ENCODE results near the gene CATSPER4. TPM values are rescaled to one million over a fixed set of nuclear protein-coding genes. Genes with fewer than 3 reads are reported as not detected.
A peak's percentile ranks its signal among the peaks of the same experiment; 100 is the strongest.

The CATSPER4 gene
- total and polyA plus RNA-seq, 11 donors = not detected

GRCh38 chr1:26180010-26180506 is 10.3 kb upstream of the CATSPER4 start:
- Histone ChIP-seq H3K27me3 (no peaks in the 10 kb centered on the region), H3K36me3 (no peaks in the 10 kb centered on the region), H3K27ac (no peak overlapping the region), H3K9me3 (no peaks in the 10 kb centered on the region), H3K4me1 (peaks cover 0 to 3% (median 0%) of the 10 kb centered on the region in 12 donors), H3K4me3 (no peak overlapping the region)
- 80 to 89% (median 84%) methylated on average over 4 of the region's 4 CpGs for WGBS, 4 donors
- no peak for DNase-seq
- TF ChIP-seq POLR2A (IDR thresholded peaks at IDR 0.05) (no peak), CTCF (IDR thresholded peaks at IDR 0.05) (no peak)
- intact Hi-C loops (cut with DNase I) = loop anchor here in 1 of 10 donors (10.0 kb wide), 1 partner anchor 145 kb away; no protein-coding TSS in a partner anchor
- no peak for ATAC-seq

- Histone ChIP-seq H3K27me3 (no peaks in the 10 kb centered on the region), H3K9me3 (no peaks in the 10 kb centered on the region), H3K36me3 (no peaks in the 10 kb centered on the region), H3K4me3 (no peak overlapping the region), H3K4me1 (peaks cover 0 to 3% (median 0%) of the 10 kb centered on the region in 12 donors), H3K27ac (no peak overlapping the region)
- DNase-seq = no peak
- 51 to 63% (median 61%) methylated on average over 9 of the region's 9 CpGs for WGBS, 4 donors
- intact Hi-C loops (cut with DNase I) = loop anchor here in 1 of 10 donors (10.0 kb wide), 1 partner anchor 143 kb away; no protein-coding TSS in a partner anchor
- peak in 3 of 4 donors; percentile 56 to 74 (median 64) for ATAC-seq
- no peak for TF ChIP-seq CTCF (IDR thresholded peaks at IDR 0.05)
- TF ChIP-seq POLR2A (IDR thresholded peaks at IDR 0.05) = no peak
Measured at GRCh38 chr1:26181586-26182382, 8.6 kb upstream of the CATSPER4 start.

- WGBS, 4 donors = 80 to 85% (median 82%) methylated on average over 4 to 7 of the region's 7 CpGs
- Histone ChIP-seq H3K36me3 (no peaks in the 10 kb centered on the region), H3K9me3 (no peaks in the 10 kb centered on the region), H3K27ac (no peak overlapping the region), H3K4me1 (peaks cover 0 to 3% (median 0%) of the 10 kb centered on the region in 12 donors), H3K4me3 (no peak overlapping the region), H3K27me3 (no peaks in the 10 kb centered on the region)
- TF ChIP-seq POLR2A (IDR thresholded peaks at IDR 0.05) (no peak), CTCF (IDR thresholded peaks at IDR 0.05) (no peak)
- no peak for ATAC-seq
- intact Hi-C loops (cut with DNase I) = loop anchor here in 1 of 10 donors (10.0 kb wide), 1 partner anchor 142 kb away; no protein-coding TSS in a partner anchor
- no peak for DNase-seq
Measured at GRCh38 chr1:26182383-26182696, 8.1 kb upstream of the CATSPER4 start.

- DNase-seq (no peak), ATAC-seq (no peak)
- no peaks in the 10 kb centered on the region for H3K27me3 ChIP-seq
- H3K36me3 ChIP-seq = no peaks in the 10 kb centered on the region
- H3K9me3 ChIP-seq = no peaks in the 10 kb centered on the region
- no peak overlapping the region for H3K27ac ChIP-seq
- TF ChIP-seq CTCF (IDR thresholded peaks at IDR 0.05) = no peak
- no peak for TF ChIP-seq POLR2A (IDR thresholded peaks at IDR 0.05)
- H3K4me1 ChIP-seq = peaks cover 0 to 3% (median 0%) of the 10 kb centered on the region in 12 donors
- WGBS, 4 donors = 87 to 92% (median 91%) methylated on average over 7 of the region's 7 CpGs
- intact Hi-C loops (cut with DNase I) = loop anchor here in 1 of 10 donors (10.0 kb wide), 1 partner anchor 141 kb away; no protein-coding TSS in a partner anchor
- no peak overlapping the region for H3K4me3 ChIP-seq
Measured at GRCh38 chr1:26184086-26184485, 6.3 kb upstream of the CATSPER4 start.

Measured in heart left ventricle (tissue), 16 donors.